Measurements from ENCODE around the gene PRLR. TPM values are rescaled to one million over a fixed set of nuclear protein-coding genes. Genes with fewer than 3 reads are reported as not detected.
A peak's percentile ranks its signal among the peaks of the same experiment; 100 is the strongest.

Gene PRLR
- total RNA-seq, 1 donor from 2014 or later = 13.3 TPM

DNA sequence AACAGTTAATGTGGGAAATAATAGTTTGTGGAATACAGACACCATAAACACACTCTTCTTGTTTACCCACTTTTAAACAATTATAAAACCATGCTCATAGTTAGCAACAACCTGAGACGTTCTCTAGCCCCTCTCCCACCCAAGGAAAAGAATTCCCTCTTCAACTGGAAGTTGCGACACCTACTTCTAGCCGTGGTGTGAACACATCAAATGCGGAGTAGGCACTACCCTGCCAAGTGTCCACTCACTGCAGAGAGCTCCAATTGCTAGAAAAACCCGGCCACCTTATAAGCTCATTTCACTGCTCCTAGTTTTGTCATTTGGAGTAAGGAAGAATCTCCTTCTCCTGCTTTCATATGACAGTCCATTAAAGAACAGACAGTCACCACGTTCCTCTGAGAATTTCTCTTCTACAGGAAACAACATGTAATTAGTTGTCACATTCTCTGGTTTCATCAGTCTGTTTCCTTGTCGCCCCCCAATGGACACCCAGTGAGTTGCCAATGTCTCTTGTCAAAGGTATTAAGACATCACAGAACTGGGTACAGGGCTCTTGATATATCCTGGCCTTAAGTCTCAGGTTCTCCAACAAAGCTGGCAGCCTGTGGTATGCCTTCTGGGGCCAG is 47.3 kb downstream of the PRLR start:
- no peaks in the 10 kb centered on the region for H3K9me3 ChIP-seq
- H3K4me1 ChIP-seq = no peaks in the 10 kb centered on the region
- H3K27ac ChIP-seq = no peak overlapping the region
- H3K27me3 ChIP-seq = no peaks in the 10 kb centered on the region
- DNase-seq (ENCODE audit: extremely low spot score in 2 of 2) = peak in 1 of 2 donors; percentile 47
- H3K36me3 ChIP-seq = no peaks in the 10 kb centered on the region
- intact Hi-C loops (cut with DNase I) = no loop called here
- H3K4me3 ChIP-seq = no peak overlapping the region
- no peak for TF ChIP-seq POLR2A (IDR thresholded peaks at IDR 0.05)
- TF ChIP-seq, protein P1, sequence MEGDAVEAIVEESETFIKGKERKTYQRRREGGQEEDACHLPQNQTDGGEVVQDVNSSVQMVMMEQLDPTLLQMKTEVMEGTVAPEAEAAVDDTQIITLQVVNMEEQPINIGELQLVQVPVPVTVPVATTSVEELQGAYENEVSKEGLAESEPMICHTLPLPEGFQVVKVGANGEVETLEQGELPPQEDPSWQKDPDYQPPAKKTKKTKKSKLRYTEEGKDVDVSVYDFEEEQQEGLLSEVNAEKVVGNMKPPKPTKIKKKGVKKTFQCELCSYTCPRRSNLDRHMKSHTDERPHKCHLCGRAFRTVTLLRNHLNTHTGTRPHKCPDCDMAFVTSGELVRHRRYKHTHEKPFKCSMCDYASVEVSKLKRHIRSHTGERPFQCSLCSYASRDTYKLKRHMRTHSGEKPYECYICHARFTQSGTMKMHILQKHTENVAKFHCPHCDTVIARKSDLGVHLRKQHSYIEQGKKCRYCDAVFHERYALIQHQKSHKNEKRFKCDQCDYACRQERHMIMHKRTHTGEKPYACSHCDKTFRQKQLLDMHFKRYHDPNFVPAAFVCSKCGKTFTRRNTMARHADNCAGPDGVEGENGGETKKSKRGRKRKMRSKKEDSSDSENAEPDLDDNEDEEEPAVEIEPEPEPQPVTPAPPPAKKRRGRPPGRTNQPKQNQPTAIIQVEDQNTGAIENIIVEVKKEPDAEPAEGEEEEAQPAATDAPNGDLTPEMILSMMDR (IDR thresholded peaks at IDR 0.05) = peak in 1 of 3 experiments; percentile 11

DNA sequence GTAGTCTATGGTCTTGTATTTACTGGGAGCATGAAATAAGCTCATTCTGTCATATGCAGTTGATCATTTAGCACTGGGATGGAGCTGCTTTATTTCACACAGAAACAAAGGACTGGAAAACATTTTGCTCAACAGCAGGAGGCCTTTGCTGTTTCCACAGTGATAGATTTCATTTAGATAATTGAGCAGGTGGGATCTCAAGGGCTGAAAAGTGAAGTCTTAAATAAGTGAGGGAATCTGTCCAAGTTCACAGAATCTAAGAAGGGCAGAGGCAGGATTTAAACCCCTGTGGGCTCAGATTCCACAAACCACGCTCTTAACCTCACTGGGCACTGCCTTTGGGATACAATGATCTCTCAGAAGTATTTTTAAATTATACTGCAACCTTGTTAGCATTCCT is 47.8 kb downstream of the PRLR start:
- Histone ChIP-seq H3K9me3 (no peaks in the 10 kb centered on the region), H3K27ac (no peak overlapping the region), H3K36me3 (no peaks in the 10 kb centered on the region), H3K4me1 (no peaks in the 10 kb centered on the region), H3K27me3 (no peaks in the 10 kb centered on the region), H3K4me3 (no peak overlapping the region)
- DNase-seq (ENCODE audit: extremely low spot score in 2 of 2) = no peak
- intact Hi-C loops (cut with DNase I) = no loop called here
- TF ChIP-seq POLR2A (IDR thresholded peaks at IDR 0.05) = no peak
- TF ChIP-seq, protein P1 (IDR thresholded peaks at IDR 0.05) = no peak
- no peak for TF ChIP-seq POLR2AphosphoS5 (IDR thresholded peaks at IDR 0.05; ENCODE audit: insufficient read depth in 1 of 2, low read depth in 1 of 2)

DNA sequence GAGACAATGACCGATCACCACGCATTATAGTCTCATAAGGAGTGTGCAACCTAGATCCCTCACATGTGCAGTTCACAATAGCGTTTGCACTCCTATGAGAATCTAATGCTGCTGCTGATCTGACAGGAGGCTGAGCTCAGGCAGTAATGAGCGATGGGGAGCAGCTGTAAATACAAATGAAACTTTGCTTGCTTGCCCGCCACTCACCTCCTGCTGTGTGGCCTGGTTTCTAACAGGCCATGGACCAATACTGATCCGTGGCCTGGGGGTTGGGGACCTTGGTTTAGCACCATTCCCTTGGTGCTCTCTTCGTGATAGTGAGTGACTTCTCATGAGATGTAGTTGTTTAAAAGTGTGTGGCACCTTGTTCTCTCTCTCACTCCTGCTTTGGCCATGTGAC is 50.2 kb downstream of the PRLR start:
- no peaks in the 10 kb centered on the region for H3K27me3 ChIP-seq
- TF ChIP-seq POLR2AphosphoS5 (IDR thresholded peaks at IDR 0.05; ENCODE audit: insufficient read depth in 1 of 2, low read depth in 1 of 2) = no peak
- TF ChIP-seq, protein P1 (IDR thresholded peaks at IDR 0.05) = no peak
- TF ChIP-seq POLR2A (IDR thresholded peaks at IDR 0.05) = no peak
- H3K9me3 ChIP-seq = no peaks in the 10 kb centered on the region
- intact Hi-C loops (cut with DNase I) = no loop called here
- H3K4me3 ChIP-seq = no peak overlapping the region
- H3K4me1 ChIP-seq = no peaks in the 10 kb centered on the region
- H3K36me3 ChIP-seq = no peaks in the 10 kb centered on the region
- DNase-seq (ENCODE audit: extremely low spot score in 2 of 2) = no peak
- H3K27ac ChIP-seq = no peak overlapping the region

DNA sequence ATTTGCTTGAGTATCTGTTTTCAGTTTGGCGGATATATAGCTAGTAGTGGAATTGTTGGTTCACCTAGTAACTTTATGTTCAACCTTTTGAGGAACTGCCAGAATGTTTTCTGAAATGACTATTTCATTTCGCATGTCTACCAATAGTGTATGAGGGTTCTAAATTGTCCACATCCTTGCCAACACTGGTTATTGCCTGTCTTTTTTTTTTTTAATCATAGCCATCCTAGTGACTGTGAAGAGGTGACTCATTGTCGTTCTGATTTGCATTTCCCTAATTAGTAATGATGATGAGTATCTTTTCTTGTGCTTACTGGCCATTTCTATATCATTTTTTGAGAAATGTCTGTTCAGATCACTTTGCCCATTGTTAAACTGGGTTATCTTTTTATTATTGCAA is 52.5 kb downstream of the PRLR start:
- Histone ChIP-seq H3K4me3 (no peak overlapping the region), H3K9me3 (no peaks in the 10 kb centered on the region), H3K27ac (no peak overlapping the region), H3K36me3 (no peaks in the 10 kb centered on the region), H3K27me3 (no peaks in the 10 kb centered on the region), H3K4me1 (no peaks in the 10 kb centered on the region)
- intact Hi-C loops (cut with DNase I) = no loop called here
- no peak for DNase-seq (ENCODE audit: extremely low spot score in 2 of 2)
- TF ChIP-seq POLR2AphosphoS5 (IDR thresholded peaks at IDR 0.05; ENCODE audit: insufficient read depth in 1 of 2, low read depth in 1 of 2) (no peak), POLR2A (IDR thresholded peaks at IDR 0.05) (no peak)
- TF ChIP-seq, protein P1 (IDR thresholded peaks at IDR 0.05) = no peak

DNA sequence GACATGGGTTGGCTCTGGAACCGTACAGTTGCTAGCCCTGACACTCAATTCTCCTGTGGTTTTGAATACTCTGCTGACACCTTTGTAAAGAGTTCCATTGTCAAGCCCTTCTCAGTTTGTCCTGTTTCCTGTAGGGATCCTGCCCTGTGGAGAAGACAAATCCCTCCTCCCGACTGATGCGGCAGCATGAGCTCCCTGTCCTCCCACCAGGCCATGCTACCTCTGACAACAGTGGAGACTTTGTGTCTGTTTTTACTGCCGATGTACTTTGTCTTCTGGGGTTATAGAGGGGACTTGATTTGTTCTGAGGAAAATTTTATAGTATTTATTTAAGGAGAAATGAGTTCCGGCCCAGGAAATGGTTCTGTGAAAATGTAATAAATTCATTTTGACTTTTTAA is 57.8 kb downstream of the PRLR start:
- no peak overlapping the region for H3K27ac ChIP-seq
- TF ChIP-seq, protein P1 (IDR thresholded peaks at IDR 0.05) = no peak
- TF ChIP-seq POLR2A (IDR thresholded peaks at IDR 0.05) (no peak), POLR2AphosphoS5 (IDR thresholded peaks at IDR 0.05; ENCODE audit: insufficient read depth in 1 of 2, low read depth in 1 of 2) (no peak)
- intact Hi-C loops (cut with DNase I) = no loop called here

More for the DNA sequence above, 57.8 kb downstream of the PRLR start:
- Histone ChIP-seq H3K4me3 (no peak overlapping the region), H3K36me3 (no peaks in the 10 kb centered on the region), H3K27me3 (no peaks in the 10 kb centered on the region), H3K9me3 (no peaks in the 10 kb centered on the region), H3K4me1 (no peaks in the 10 kb centered on the region)
- DNase-seq (ENCODE audit: extremely low spot score in 2 of 2) = no peak
